Trophoblast cell (in vitro differentiated cells and primary cell): ENCODE results near the gene MAP4K2.

Source experiments
- DNase-seq, 2 donors: peaks; one replicate each; pipeline ENCODE4 v3.0.0-alpha.2; 2016
- H2AFZ ChIP-seq: 2 replicates; pipeline ENCODE4 v1.6.1; 2013; ENCODE audit warnings: low read length, moderate library complexity, mild to moderate bottlenecking; ENCODE audit not compliant: insufficient read depth, poor library complexity
- H2AK5ac ChIP-seq: 2 replicates; pipeline ENCODE4 v1.6.1; 2013; ENCODE audit warnings: mild to moderate bottlenecking, low read length
- H2BK120ac ChIP-seq: 2 replicates; pipeline ENCODE4 v1.6.1; 2013; ENCODE audit warnings: low read length, mild to moderate bottlenecking, moderate library complexity; ENCODE audit not compliant: insufficient read depth, poor library complexity
- H2BK12ac ChIP-seq: 2 replicates; pipeline ENCODE4 v1.6.1; 2013; ENCODE audit warnings: mild to moderate bottlenecking, low read length, moderate library complexity
- H2BK5ac ChIP-seq: 2 replicates; pipeline ENCODE4 v1.6.1; 2013; ENCODE audit warnings: low read length, low read depth, moderate library complexity, mild to moderate bottlenecking; ENCODE audit not compliant: poor library complexity
- H3K14ac ChIP-seq: 2 replicates; pipeline ENCODE4 v1.6.1; 2013; ENCODE audit warnings: mild to moderate bottlenecking, low read length
- H3K18ac ChIP-seq: 2 replicates; pipeline ENCODE4 v1.6.1; 2013; ENCODE audit warnings: mild to moderate bottlenecking, low read length
- H3K23ac ChIP-seq: 2 replicates; pipeline ENCODE4 v1.6.1; 2013; ENCODE audit warnings: low read length
- H3K27ac ChIP-seq: 2 replicates; pipeline ENCODE4 v1.5.1; 2013; ENCODE audit warnings: low read depth, mild to moderate bottlenecking, inconsistent platforms, low read length, moderate library complexity
- H3K27me3 ChIP-seq: 2 replicates; pipeline ENCODE4 v1.6.1; 2013; ENCODE audit warnings: inconsistent platforms, mild to moderate bottlenecking, low read length, moderate library complexity; ENCODE audit not compliant: insufficient read depth
- H3K36me3 ChIP-seq, 2 experiments: 1 replicate in 1 of 2; 2 replicates in 1 of 2; pipeline ENCODE4 v1.6.1; 2013; ENCODE audit warnings: low read length in 2 of 2, mild to moderate bottlenecking in 2 of 2, moderate library complexity in 1 of 2; ENCODE audit not compliant: insufficient read depth in 2 of 2, control insufficient read depth in 1 of 2
- H3K4ac ChIP-seq: 2 replicates; pipeline ENCODE4 v1.6.1; 2013; ENCODE audit warnings: low read depth, mild to moderate bottlenecking, low read length, moderate library complexity
- H3K4me1 ChIP-seq, 2 experiments: 1 replicate in 1 of 2; 2 replicates in 1 of 2; pipeline ENCODE4 v1.6.1; 2013; ENCODE audit warnings: low read length in 2 of 2, mild to moderate bottlenecking in 2 of 2, moderate library complexity in 1 of 2; ENCODE audit not compliant: insufficient read depth in 2 of 2, control insufficient read depth in 1 of 2
- H3K4me2 ChIP-seq: 2 replicates; pipeline ENCODE4 v1.6.1; 2013; ENCODE audit warnings: inconsistent platforms, mild to moderate bottlenecking, low read length, moderate library complexity
- H3K4me3 ChIP-seq: 2 replicates; pipeline ENCODE4 v1.5.1; 2013; ENCODE audit warnings: mild to moderate bottlenecking, low read depth, low read length, inconsistent platforms
- H3K79me1 ChIP-seq: one replicate; pipeline ENCODE4 v1.6.1; 2013; ENCODE audit warnings: low read length
- H3K79me2 ChIP-seq: 2 replicates; pipeline ENCODE4 v1.6.1; 2013; ENCODE audit warnings: low read length, mild to moderate bottlenecking; ENCODE audit not compliant: control insufficient read depth, insufficient read depth, poor library complexity
- H3K9ac ChIP-seq: 2 replicates; pipeline ENCODE4 v1.6.1; 2013; ENCODE audit warnings: mild to moderate bottlenecking, low read length
- H3K9me3 ChIP-seq: 2 replicates; pipeline ENCODE4 v1.6.1; 2013; ENCODE audit warnings: low read depth, mild to moderate bottlenecking, control low read depth, inconsistent platforms, low read length; ENCODE audit not compliant: insufficient read depth
- H4K12ac ChIP-seq: 2 replicates; pipeline ENCODE4 v1.6.1; 2013; ENCODE audit warnings: low read depth, mild to moderate bottlenecking, low read length, moderate library complexity
- H4K8ac ChIP-seq: 2 replicates; pipeline ENCODE4 v1.6.1; 2013; ENCODE audit warnings: low read depth, mild to moderate bottlenecking, low read length, moderate library complexity
- H4K91ac ChIP-seq: one replicate; pipeline ENCODE4 v1.6.1; 2013; ENCODE audit warnings: low read depth, mild to moderate bottlenecking, low read length, moderate library complexity
- WGBS: extraction: QIAGEN DNeasy Blood & Tissue Kit; methylation state at CpG from one replicate; pipeline ENCODE4 v1.1.7; 2013; ENCODE audit warnings: missing lambda C conversion rate; ENCODE audit not compliant: insufficient read length, insufficient coverage; ENCODE audit errors: extremely low coverage; 5-methylcytosine and 5-hydroxymethylcytosine counted together

MAP4K2 gene

GRCh38 chr11:64767344-64768299 is 35.4 kb downstream of the MAP4K2 start:
- no peak overlapping the region for H2BK5ac ChIP-seq

GRCh38 chr11:64766881-64767280 is 36.1 kb downstream of the MAP4K2 start:
- Histone ChIP-seq H3K14ac (no peak overlapping the region), H3K27ac (no peak overlapping the region), H3K36me3 (peaks cover 78 to 95% of the 10 kb centered on the region in 2 experiments), H4K8ac (no peak overlapping the region), H2BK12ac (no peak overlapping the region), H2BK120ac (no peak overlapping the region), H3K9me3 (no peaks in the 10 kb centered on the region), H3K4me1 (peaks cover 0 to 2% of the 10 kb centered on the region in 2 experiments), H4K12ac (no peak overlapping the region), H2AFZ (no peak overlapping the region), H3K23ac (no peak overlapping the region), H3K4ac (no peak overlapping the region), H2AK5ac (no peak overlapping the region), H4K91ac (no peak overlapping the region), H3K4me2 (no peak overlapping the region), H3K9ac (no peak overlapping the region), H3K79me2 (no peaks in the 10 kb centered on the region), H3K79me1 (no peaks in the 10 kb centered on the region), H3K27me3 (no peaks in the 10 kb centered on the region), H3K18ac (no peak overlapping the region), H2BK5ac (no peak overlapping the region), H3K4me3 (no peak overlapping the region)
- WGBS, result no CpG with 5 or more reads among the region's 11 CpGs
- DNase-seq, result no peak

More at GRCh38 chr11:64767344-64768299, 35.4 kb downstream of the MAP4K2 start:
- Histone ChIP-seq H2AFZ (no peak overlapping the region), H4K8ac (no peak overlapping the region), H2BK120ac (no peak overlapping the region), H4K91ac (no peak overlapping the region), H3K4me1 (peaks cover 0 to 2% of the 10 kb centered on the region in 2 experiments), H3K18ac (no peak overlapping the region), H3K9ac (no peak overlapping the region), H3K4me2 (no peak overlapping the region), H3K79me1 (no peaks in the 10 kb centered on the region), H3K9me3 (no peaks in the 10 kb centered on the region), H3K79me2 (no peaks in the 10 kb centered on the region), H3K36me3 (peaks cover 75 to 93% of the 10 kb centered on the region in 2 experiments), H3K14ac (no peak overlapping the region), H3K27me3 (no peaks in the 10 kb centered on the region), H3K27ac (no peak overlapping the region), H2AK5ac (no peak overlapping the region), H4K12ac (no peak overlapping the region), H3K4ac (no peak overlapping the region), H3K4me3 (no peak overlapping the region), H2BK12ac (no peak overlapping the region), H3K23ac (no peak overlapping the region)
- DNase-seq, result peak; percentile 51 to 81
- no CpG with 5 or more reads among the region's 19 CpGs for WGBS

- Histone ChIP-seq H3K4ac (no peak overlapping the region), H4K12ac (no peak overlapping the region), H2AFZ (no peak overlapping the region), H3K14ac (no peak overlapping the region), H3K23ac (no peak overlapping the region), H3K27ac (no peak overlapping the region), H3K18ac (no peak overlapping the region), H3K27me3 (no peaks in the 10 kb centered on the region), H4K8ac (no peak overlapping the region), H3K36me3 (peaks cover 76 to 89% of the 10 kb centered on the region in 2 experiments), H2BK5ac (no peak overlapping the region), H2BK120ac (no peak overlapping the region), H2AK5ac (no peak overlapping the region), H4K91ac (no peak overlapping the region), H3K4me2 (no peak overlapping the region), H3K9ac (no peak overlapping the region), H2BK12ac (no peak overlapping the region), H3K4me3 (no peak overlapping the region), H3K9me3 (no peaks in the 10 kb centered on the region), H3K4me1 (peaks cover 0 to 2% of the 10 kb centered on the region in 2 experiments), H3K79me1 (no peaks in the 10 kb centered on the region), H3K79me2 (no peaks in the 10 kb centered on the region)
- DNase-seq, result no peak
- no CpG with 5 or more reads among the region's 42 CpGs for WGBS
Measured at GRCh38 chr11:64765851-64766665, 37.0 kb downstream of the MAP4K2 start.

GRCh38 chr11:64765291-64765850 is 37.6 kb downstream of the MAP4K2 start:
- WGBS, result no CpG with 5 or more reads among the region's 30 CpGs
- no peak overlapping the region for H4K91ac ChIP-seq
- H3K79me1 ChIP-seq, result no peaks in the 10 kb centered on the region

More at GRCh38 chr11:64765291-64765850, 37.6 kb downstream of the MAP4K2 start:
- no peak overlapping the region for H2BK120ac ChIP-seq
- no peak overlapping the region for H3K23ac ChIP-seq
- no peaks in the 10 kb centered on the region for H3K79me2 ChIP-seq
- no peak overlapping the region for H2AK5ac ChIP-seq
- no peak overlapping the region for H2BK5ac ChIP-seq
- H3K14ac ChIP-seq, result no peak overlapping the region
- H3K4me1 ChIP-seq, result peaks cover 0 to 4% of the 10 kb centered on the region in 2 experiments
- H3K18ac ChIP-seq, result no peak overlapping the region
- H3K27me3 ChIP-seq, result no peaks in the 10 kb centered on the region
- no peak overlapping the region for H2AFZ ChIP-seq
- DNase-seq, result no peak
- H3K27ac ChIP-seq, result no peak overlapping the region
- no peak overlapping the region for H3K4me3 ChIP-seq
- no peak overlapping the region for H3K9ac ChIP-seq
- H2BK12ac ChIP-seq, result no peak overlapping the region
- H3K4ac ChIP-seq, result no peak overlapping the region
- no peaks in the 10 kb centered on the region for H3K9me3 ChIP-seq
- peaks cover 72 to 83% of the 10 kb centered on the region in 2 experiments for H3K36me3 ChIP-seq
- H4K12ac ChIP-seq, result no peak overlapping the region
- no peak overlapping the region for H4K8ac ChIP-seq
- H3K4me2 ChIP-seq, result no peak overlapping the region
